GM12878 (cell line): ENCODE data around the gene DTNA.

Source experiments
- CBFB ChIP-seq: IDR thresholded peaks from 2 replicates; pipeline ENCODE4 v1.6.1; 2016; ENCODE audit warnings: antibody characterized with exemption, low read depth
- CTCF ChIP-seq, 3 experiments: IDR thresholded peaks in 2 of 3; conservative IDR thresholded peaks in 1 of 3; 2 replicates each; pipeline ENCODE4 v1.5.1; 2011; ENCODE audit warnings: low read depth in 3 of 3, low read length in 3 of 3, mild to moderate bottlenecking in 3 of 3, control low read depth in 2 of 3, moderate library complexity in 2 of 3, inconsistent platforms in 1 of 3, mixed read lengths in 1 of 3; ENCODE audit not compliant: control insufficient read depth in 2 of 3, insufficient read depth in 1 of 3; ENCODE audit errors: extremely low read depth in 1 of 3
- MAX ChIP-seq: IDR thresholded peaks from 2 replicates; pipeline ENCODE4 v1.6.1; 2012; ENCODE audit warnings: low read depth, low read length, improper control_type of control experiment
- RB1 ChIP-seq: fragments of 450-650 bp; formaldehyde crosslinking; IDR thresholded peaks from 2 replicates; pipeline ENCODE4 v1.6.1; 2017; ENCODE audit warnings: mild to moderate bottlenecking, borderline replicate concordance
- TAF1 ChIP-seq: IDR thresholded peaks from 2 replicates; pipeline ENCODE4 v1.6.1; 2011; ENCODE audit warnings: mild to moderate bottlenecking, low read depth, low read length, borderline replicate concordance

- no peak for TF ChIP-seq RB1
- no peak for TF ChIP-seq CBFB
- TF ChIP-seq CTCF (IDR thresholded peaks at IDR 0.05 in 2 of 3, conservative IDR thresholded peaks at IDR 0.05 in 1 of 3; ENCODE audit: control insufficient read depth in 2 of 3, extremely low read depth in 1 of 3, insufficient read depth in 1 of 3, low read depth in 3 of 3, low read length in 3 of 3) = no peak
- no peak for TF ChIP-seq TAF1
- no peak for TF ChIP-seq MAX
Measured at GRCh38 chr18:34752056-34752455, 42.0 kb downstream of the DTNA start.
